ENCODE data around the gene BCAS3. TPM values are rescaled to one million over a fixed set of nuclear protein-coding genes. Genes with fewer than 3 reads are reported as not detected.

Gene BCAS3
- total RNA-seq, 1 donor from 2014 or later: 14.5 TPM

GRCh38 chr17:60766778-60767190 lies 89.1 kb downstream of the BCAS3 start:
- Histone ChIP-seq H3K36me3 (ENCODE audit: insufficient read depth, low read length) (no peaks in the 10 kb centered on the region), H3K9ac (ENCODE audit: low read length) (no peak overlapping the region), H2AFZ (ENCODE audit: low read depth, low read length) (no peak overlapping the region), H3K27me3 (ENCODE audit: insufficient read depth, low read length) (no peaks in the 10 kb centered on the region), H3K4me3 (ENCODE audit: insufficient read depth, low read depth, low read length) (no peak overlapping the region), H4K20me1 (ENCODE audit: insufficient read depth, low read length) (no peaks in the 10 kb centered on the region), H3K4me2 (ENCODE audit: low read length) (no peak overlapping the region), H3K9me3 (ENCODE audit: insufficient read depth, low read depth, low read length) (no peaks in the 10 kb centered on the region), H3K4me1 (ENCODE audit: insufficient read depth, low read length) (no peaks in the 10 kb centered on the region), H3K79me2 (ENCODE audit: insufficient read depth, low read length) (no peaks in the 10 kb centered on the region), H3K27ac (ENCODE audit: low read depth, low read length) (no peak overlapping the region)
- H3K4me3 Mint-ChIP-seq (ENCODE audit: unreplicated experiment): no peak overlapping the region
- no peaks in the 10 kb centered on the region for H3K27me3 Mint-ChIP-seq (ENCODE audit: low read depth, unreplicated experiment)
- H3K36me3 Mint-ChIP-seq (ENCODE audit: low read depth, unreplicated experiment): peaks cover 12% of the 10 kb centered on the region
- H3K4me1 Mint-ChIP-seq (ENCODE audit: low read depth, unreplicated experiment): no peaks in the 10 kb centered on the region
- DNase-seq (ENCODE audit: low read depth) (no peak), FAIRE-seq (no peak)
- H3K27ac Mint-ChIP-seq (ENCODE audit: unreplicated experiment): no peak overlapping the region
- peaks cover 6% of the 10 kb centered on the region for H3K9me3 Mint-ChIP-seq (ENCODE audit: unreplicated experiment)
- TF ChIP-seq CTCF (IDR thresholded peaks at IDR 0.05; ENCODE audit: insufficient read depth, low read depth, low read length) (no peak), EZH2 (IDR thresholded peaks at IDR 0.05; ENCODE audit: insufficient read depth, low read length) (no peak)

- H3K4me1 Mint-ChIP-seq (ENCODE audit: low read depth, unreplicated experiment): no peaks in the 10 kb centered on the region
- Histone ChIP-seq H3K4me3 (ENCODE audit: insufficient read depth, low read depth, low read length) (no peak overlapping the region), H3K79me2 (ENCODE audit: insufficient read depth, low read length) (no peaks in the 10 kb centered on the region), H3K27ac (ENCODE audit: low read depth, low read length) (no peak overlapping the region), H3K27me3 (ENCODE audit: insufficient read depth, low read length) (no peaks in the 10 kb centered on the region), H3K9ac (ENCODE audit: low read length) (no peak overlapping the region), H2AFZ (ENCODE audit: low read depth, low read length) (no peak overlapping the region), H3K36me3 (ENCODE audit: insufficient read depth, low read length) (no peaks in the 10 kb centered on the region), H3K4me2 (ENCODE audit: low read length) (no peak overlapping the region), H4K20me1 (ENCODE audit: insufficient read depth, low read length) (no peaks in the 10 kb centered on the region), H3K9me3 (ENCODE audit: insufficient read depth, low read depth, low read length) (no peaks in the 10 kb centered on the region), H3K4me1 (ENCODE audit: insufficient read depth, low read length) (no peaks in the 10 kb centered on the region)
- no peak overlapping the region for H3K4me3 Mint-ChIP-seq (ENCODE audit: unreplicated experiment)
- H3K27me3 Mint-ChIP-seq (ENCODE audit: low read depth, unreplicated experiment): no peaks in the 10 kb centered on the region
- H3K27ac Mint-ChIP-seq (ENCODE audit: unreplicated experiment): no peak overlapping the region
- DNase-seq (ENCODE audit: low read depth) (no peak), FAIRE-seq (no peak)
- H3K9me3 Mint-ChIP-seq (ENCODE audit: unreplicated experiment): no peaks in the 10 kb centered on the region
- H3K36me3 Mint-ChIP-seq (ENCODE audit: low read depth, unreplicated experiment): peaks cover 12% of the 10 kb centered on the region
- TF ChIP-seq EZH2 (IDR thresholded peaks at IDR 0.05; ENCODE audit: insufficient read depth, low read length) (no peak), CTCF (IDR thresholded peaks at IDR 0.05; ENCODE audit: insufficient read depth, low read depth, low read length) (no peak)
Measured at GRCh38 chr17:60767744-60768308, 90.2 kb downstream of the BCAS3 start.

- FAIRE-seq: no peak
- TF ChIP-seq CTCF (IDR thresholded peaks at IDR 0.05; ENCODE audit: insufficient read depth, low read depth, low read length) (no peak), EZH2 (IDR thresholded peaks at IDR 0.05; ENCODE audit: insufficient read depth, low read length) (no peak)
Measured at GRCh38 chr17:60769327-60769726, 91.7 kb downstream of the BCAS3 start.

More at GRCh38 chr17:60769327-60769726, 91.7 kb downstream of the BCAS3 start:
- no peaks in the 10 kb centered on the region for H3K79me2 ChIP-seq (ENCODE audit: insufficient read depth, low read length)
- H3K4me3 ChIP-seq (ENCODE audit: insufficient read depth, low read depth, low read length): no peak overlapping the region
- H3K4me1 ChIP-seq (ENCODE audit: insufficient read depth, low read length): no peaks in the 10 kb centered on the region
- H3K9ac ChIP-seq (ENCODE audit: low read length): no peak overlapping the region
- H3K36me3 Mint-ChIP-seq (ENCODE audit: low read depth, unreplicated experiment): peaks cover 10% of the 10 kb centered on the region
- no peaks in the 10 kb centered on the region for H3K27me3 Mint-ChIP-seq (ENCODE audit: low read depth, unreplicated experiment)
- no peaks in the 10 kb centered on the region for H3K36me3 ChIP-seq (ENCODE audit: insufficient read depth, low read length)
- DNase-seq (ENCODE audit: low read depth): no peak
- no peak overlapping the region for H3K27ac Mint-ChIP-seq (ENCODE audit: unreplicated experiment)
- no peaks in the 10 kb centered on the region for H4K20me1 ChIP-seq (ENCODE audit: insufficient read depth, low read length)
- no peak overlapping the region for H3K4me3 Mint-ChIP-seq (ENCODE audit: unreplicated experiment)
- no peaks in the 10 kb centered on the region for H3K9me3 ChIP-seq (ENCODE audit: insufficient read depth, low read depth, low read length)
- H2AFZ ChIP-seq (ENCODE audit: low read depth, low read length): no peak overlapping the region
- no peaks in the 10 kb centered on the region for H3K27me3 ChIP-seq (ENCODE audit: insufficient read depth, low read length)
- no peak overlapping the region for H3K4me2 ChIP-seq (ENCODE audit: low read length)
- H3K9me3 Mint-ChIP-seq (ENCODE audit: unreplicated experiment): no peaks in the 10 kb centered on the region
- H3K4me1 Mint-ChIP-seq (ENCODE audit: low read depth, unreplicated experiment): no peaks in the 10 kb centered on the region
- H3K27ac ChIP-seq (ENCODE audit: low read depth, low read length): no peak overlapping the region
